Measurements from ENCODE around the gene FCER1G. TPM values are rescaled to one million over a fixed set of nuclear protein-coding genes. Genes with fewer than 3 reads are reported as not detected.

The FCER1G gene
- total RNA-seq, 4 donors from 2014 or later = 32.8 to 145 (median 47.4) TPM

GRCh38 chr1:161214369-161214768, 726 bp upstream of the FCER1G start:
- no peak for DNase-seq (ENCODE audit: extremely low spot score)
- 89% methylated on average over 9 of the region's 9 CpGs for WGBS
- Histone ChIP-seq H3K36me3 (peaks cover 51 to 60% (median 58%) of the 10 kb centered on the region in 4 donors), H3K27me3 (no peaks in the 10 kb centered on the region), H3K27ac (replicated peaks in 1 of 4) (peak overlapping the region in 3 of 4 donors; percentile 7 to 68 (median 52)), H3K4me1 (peaks cover 8 to 11% (median 9%) of the 10 kb centered on the region in 4 donors), H3K9me3 (no peaks in the 10 kb centered on the region), H3K4me3 (no peak overlapping the region)
- intact Hi-C loops (cut with DNase I) = no loop called here
- TF ChIP-seq POLR2A (IDR thresholded peaks at IDR 0.05; ENCODE audit: low read depth) (no peak), CTCF (IDR thresholded peaks at IDR 0.05) (no peak), POLR2AphosphoS5 (IDR thresholded peaks at IDR 0.05) (no peak), EP300 (IDR thresholded peaks at IDR 0.05) (no peak)

GRCh38 chr1:161216945-161217712, 2.0 kb downstream of the FCER1G start:
- intact Hi-C loops (cut with DNase I) = no loop called here
- TF ChIP-seq POLR2A (IDR thresholded peaks at IDR 0.05; ENCODE audit: low read depth) (no peak), POLR2AphosphoS5 (IDR thresholded peaks at IDR 0.05) (peak; percentile 8 to 71), EP300 (IDR thresholded peaks at IDR 0.05) (no peak)
- no peak for DNase-seq (ENCODE audit: extremely low spot score)

GRCh38 chr1:161217831-161218230, 2.7 kb downstream of the FCER1G start:
- 61% methylated on average over 6 of the region's 6 CpGs for WGBS
- TF ChIP-seq CTCF (IDR thresholded peaks at IDR 0.05) (no peak), POLR2A (IDR thresholded peaks at IDR 0.05; ENCODE audit: low read depth) (no peak), POLR2AphosphoS5 (IDR thresholded peaks at IDR 0.05) (no peak), EP300 (IDR thresholded peaks at IDR 0.05) (no peak)
- intact Hi-C loops (cut with DNase I) = no loop called here
- no peaks in the 10 kb centered on the region for H3K27me3 ChIP-seq
- no peak for DNase-seq (ENCODE audit: extremely low spot score)
- peak overlapping the region in 3 of 4 donors; percentile 35 to 44 (median 41) for H3K27ac ChIP-seq (replicated peaks in 1 of 4)
- H3K4me1 ChIP-seq = no peaks in the 10 kb centered on the region
- peak overlapping the region in 1 of 4 donors; percentile 31 for H3K4me3 ChIP-seq
- H3K9me3 ChIP-seq = no peaks in the 10 kb centered on the region
- peaks cover 22 to 26% (median 24%) of the 10 kb centered on the region in 4 donors for H3K36me3 ChIP-seq

More at GRCh38 chr1:161216945-161217712, 2.0 kb downstream of the FCER1G start:
- WGBS = 60% methylated on average over 7 of the region's 7 CpGs
- Histone ChIP-seq H3K27me3 (no peaks in the 10 kb centered on the region), H3K4me3 (peak overlapping the region; percentile 17 to 43 (median 26)), H3K9me3 (no peaks in the 10 kb centered on the region), H3K36me3 (peaks cover 28 to 33% (median 31%) of the 10 kb centered on the region in 4 donors), H3K4me1 (no peaks in the 10 kb centered on the region), H3K27ac (replicated peaks in 1 of 4) (peak overlapping the region; percentile 38 to 70 (median 58))

- Histone ChIP-seq H3K9me3 (no peaks in the 10 kb centered on the region), H3K4me3 (peak overlapping the region in 1 of 4 donors; percentile 31), H3K4me1 (no peaks in the 10 kb centered on the region), H3K36me3 (peaks cover 15 to 19% (median 17%) of the 10 kb centered on the region in 4 donors), H3K27ac (replicated peaks in 1 of 4) (no peak overlapping the region), H3K27me3 (no peaks in the 10 kb centered on the region)
- intact Hi-C loops (cut with DNase I) = no loop called here
- WGBS = 76% methylated on average over 8 of the region's 8 CpGs
- DNase-seq (ENCODE audit: extremely low spot score) = no peak
- TF ChIP-seq CTCF (IDR thresholded peaks at IDR 0.05) = no peak
- TF ChIP-seq POLR2AphosphoS5 (IDR thresholded peaks at IDR 0.05) = no peak
- TF ChIP-seq EP300 (IDR thresholded peaks at IDR 0.05) = no peak
- TF ChIP-seq POLR2A (IDR thresholded peaks at IDR 0.05; ENCODE audit: low read depth) = no peak
These were observed 3.4 kb downstream of the FCER1G start for GRCh38 chr1:161218301-161219077.
